ENCODE data around the gene C17orf75. TPM values are rescaled to one million over a fixed set of nuclear protein-coding genes. Genes with fewer than 3 reads are reported as not detected.

C17orf75 gene
- total and polyA plus RNA-seq, 8 donors, result 6.3 to 17.5 (median 8.4) TPM

- intact Hi-C loops (cut with DNase I), result no loop called here
- 0% methylated on average over 20 of the region's 20 CpGs for WGBS, 2 donors
- ATAC-seq, result peak; percentile 63 to 78 (median 68)
- Histone ChIP-seq H3K4me3 (peak overlapping the region; percentile 72 to 80 (median 72)), H3K4me1 (peaks cover 14 to 43% (median 25%) of the 10 kb centered on the region in 3 donors), H3K9me3 (no peaks in the 10 kb centered on the region), H3K27me3 (no peaks in the 10 kb centered on the region), H3K27ac (peak overlapping the region; percentile 84 to 97 (median 88)), H3K36me3 (no peaks in the 10 kb centered on the region)
- FAIRE-seq, result no peak
- DNase-seq, result peak in 2 of 6 donors; percentile 28 to 29
- no peak for TF ChIP-seq CTCF (IDR thresholded peaks at IDR 0.05)
These were observed 8.9 kb upstream of the C17orf75 start for GRCh38 chr17:32350666-32351418.

GRCh38 chr17:32349854-32350665 lies 8.1 kb upstream of the C17orf75 start, which contains the start of gene ZNF207:
TSS of gene ZNF207 (plus strand) at chr17:32350157. CDS start at chr17:32350286, 129 bp downstream.
- intact Hi-C loops (cut with DNase I), result no loop called here
- Histone ChIP-seq H3K4me3 (peak within 1 kb of the TSS; percentile 72 to 80 (median 72)), H3K36me3 (no peaks in the 10 kb centered on the region), H3K27ac (peak within 1 kb of the TSS; percentile 84 to 97 (median 88)), H3K9me3 (no peaks in the 10 kb centered on the region), H3K27me3 (no peaks in the 10 kb centered on the region), H3K4me1 (peaks cover 9 to 37% (median 18%) of the 10 kb centered on the region in 3 donors)
- FAIRE-seq (peak; percentile 60), DNase-seq (peak; percentile 91 to 98 (median 95)), ATAC-seq (peak; percentile 97 to 99 (median 98))
- WGBS, 2 donors, result 0 to 1% methylated on average over 47 of the region's 47 CpGs
- no peak for TF ChIP-seq CTCF (IDR thresholded peaks at IDR 0.05)

- intact Hi-C loops (cut with DNase I), result no loop called here
- no peaks in the 10 kb centered on the region for H3K36me3 ChIP-seq
- H3K27me3 ChIP-seq, result no peaks in the 10 kb centered on the region
- H3K4me1 ChIP-seq, result peaks cover 9 to 31% (median 13%) of the 10 kb centered on the region in 3 donors
- peak in 2 of 6 donors; percentile 29 to 31 for DNase-seq
- TF ChIP-seq CTCF (IDR thresholded peaks at IDR 0.05), result no peak
- ATAC-seq, result peak in 3 of 4 donors; percentile 18 to 40 (median 36)
- H3K9me3 ChIP-seq, result no peaks in the 10 kb centered on the region
- 4 to 11% methylated on average over 15 of the region's 15 CpGs for WGBS, 2 donors
- H3K4me3 ChIP-seq, result peak overlapping the region; percentile 26 to 80 (median 72)
- no peak for FAIRE-seq
- H3K27ac ChIP-seq, result peak overlapping the region; percentile 84 to 97 (median 88)
These were observed 7.5 kb upstream of the C17orf75 start for GRCh38 chr17:32349503-32349853.

GRCh38 chr17:32348483-32348800 lies 6.5 kb upstream of the C17orf75 start:
- intact Hi-C loops (cut with DNase I), result no loop called here
- no peaks in the 10 kb centered on the region for H3K27me3 ChIP-seq
- FAIRE-seq (no peak), DNase-seq (no peak), ATAC-seq (no peak)
- 96 to 99% methylated on average over 2 of the region's 2 CpGs for WGBS, 2 donors
- no peak for TF ChIP-seq CTCF (IDR thresholded peaks at IDR 0.05)
- H3K4me1 ChIP-seq, result peaks cover 9 to 27% (median 13%) of the 10 kb centered on the region in 3 donors
- no peaks in the 10 kb centered on the region for H3K36me3 ChIP-seq
- H3K27ac ChIP-seq, result no peak overlapping the region
- no peak overlapping the region for H3K4me3 ChIP-seq
- H3K9me3 ChIP-seq, result no peaks in the 10 kb centered on the region

Measured in pancreas (tissue), 10 donors.